Loucy (cell line): ENCODE results near the gene FAT2.

Experiments
- CTCF ChIP-seq: fragments of 200-600 bp; sonication (generic); conservative IDR thresholded peaks from 2 replicates; pipeline ENCODE4 v1.5.1; 2014; ENCODE audit warnings: mild to moderate bottlenecking, antibody characterized with exemption, low read length
- EZH2phosphoT487 ChIP-seq: fragments of 200-600 bp; IDR thresholded peaks from 2 replicates; pipeline ENCODE4 v1.6.1; 2018; ENCODE audit warnings: antibody characterized with exemption, mild to moderate bottlenecking, moderate library complexity, borderline replicate concordance

- TF ChIP-seq CTCF (no peak), EZH2phosphoT487 (no peak)
Observed at GRCh38 chr5:151550146-151550545, 41.0 kb downstream of the FAT2 start.
